CD4-positive, alpha-beta T cell treated with Interleukin-21 for 1 hour (primary cell): ENCODE data around the gene OSBPL2.

Source experiments
- DNase-seq: peaks from one replicate; pipeline ENCODE4 v3.0.0-alpha.2; 2020

The OSBPL2 gene

GRCh38 chr20:62304331-62305148 lies 66.2 kb downstream of the OSBPL2 start:
- DNase-seq = no peak

- no peak for DNase-seq
Measured at GRCh38 chr20:62305149-62305764, 66.9 kb downstream of the OSBPL2 start.

GRCh38 chr20:62305765-62306413 lies 67.6 kb downstream of the OSBPL2 start:
- no peak for DNase-seq

DNA sequence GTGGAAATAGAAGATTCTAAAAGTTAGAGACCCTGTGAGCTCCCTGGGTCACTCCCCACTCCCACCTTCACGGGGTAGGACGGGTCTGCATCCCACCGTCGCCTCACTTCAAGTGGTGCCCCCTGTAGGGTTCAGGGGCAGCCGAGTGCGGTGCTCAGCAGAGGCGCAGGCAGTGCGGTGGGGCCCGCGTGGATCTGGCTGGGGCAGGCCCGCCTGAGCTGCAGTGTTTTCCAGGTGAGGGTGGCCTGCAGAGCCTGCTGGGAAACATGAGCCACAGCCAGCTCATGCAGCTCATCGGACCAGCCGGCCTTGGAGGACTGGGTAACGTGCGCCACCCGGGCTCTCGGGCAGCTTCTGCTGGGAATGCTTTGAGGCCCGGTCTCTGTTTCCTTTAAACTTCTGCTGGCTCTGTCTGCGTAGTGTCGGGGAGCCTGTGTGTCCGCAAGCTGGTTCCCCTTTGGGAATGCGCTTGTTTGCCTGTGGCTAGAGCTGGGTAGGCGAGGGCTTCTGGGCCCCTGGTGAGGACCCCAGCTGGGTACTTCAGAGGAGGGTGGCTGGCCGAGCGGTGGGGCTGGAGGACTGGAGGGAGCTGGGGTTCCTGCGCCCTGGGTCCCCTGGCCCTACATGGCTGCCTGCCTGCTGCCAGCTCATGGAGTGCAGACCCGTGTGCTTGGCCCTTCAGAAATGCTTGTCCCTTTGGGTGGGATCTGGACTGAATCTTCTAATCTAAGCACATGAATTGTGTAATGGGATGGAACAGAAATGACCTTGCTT lies 68.3 kb downstream of the OSBPL2 start:
- no peak for DNase-seq

- DNase-seq = no peak
Measured at GRCh38 chr20:62307226-62308101, 69.1 kb downstream of the OSBPL2 start.

DNA sequence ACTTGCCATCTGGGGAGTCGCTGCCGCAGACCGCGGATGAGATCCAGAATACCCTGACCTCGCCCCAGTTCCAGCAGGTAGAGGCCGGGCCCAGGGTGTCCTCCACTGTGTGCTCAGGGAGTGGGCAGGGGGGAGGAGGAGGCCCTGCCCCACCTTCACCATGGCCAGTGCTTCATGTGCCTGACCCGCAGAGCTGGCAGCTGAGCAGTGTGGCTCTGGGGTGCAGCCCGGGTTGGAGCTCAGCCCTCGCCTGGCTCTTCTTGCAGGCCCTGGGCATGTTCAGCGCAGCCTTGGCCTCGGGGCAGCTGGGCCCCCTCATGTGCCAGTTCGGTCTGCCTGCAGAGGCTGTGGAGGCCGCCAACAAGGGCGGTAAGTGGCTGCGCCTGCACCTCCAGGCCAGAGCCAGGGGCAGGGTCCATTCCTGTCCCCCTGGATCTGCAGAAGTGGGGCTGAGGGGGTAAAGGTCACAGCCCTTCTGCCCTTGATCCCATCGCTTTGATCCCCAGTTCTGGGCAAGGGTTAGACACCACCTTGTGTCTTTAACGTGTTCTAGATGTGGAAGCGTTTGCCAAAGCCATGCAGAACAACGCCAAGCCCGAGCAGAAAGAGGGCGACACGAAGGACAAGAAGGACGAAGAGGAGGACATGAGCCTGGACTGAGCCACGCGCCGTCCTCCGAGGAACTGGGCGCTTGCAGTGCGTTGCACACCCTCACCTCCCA lies 69.9 kb downstream of the OSBPL2 start:
- no peak for DNase-seq

GRCh38 chr20:62309198-62309944 lies 71.0 kb downstream of the OSBPL2 start:
- DNase-seq = no peak

GRCh38 chr20:62309947-62310756 lies 71.8 kb downstream of the OSBPL2 start:
- DNase-seq = no peak

- no peak for DNase-seq
Measured at GRCh38 chr20:62310757-62311121, 72.4 kb downstream of the OSBPL2 start.

DNA sequence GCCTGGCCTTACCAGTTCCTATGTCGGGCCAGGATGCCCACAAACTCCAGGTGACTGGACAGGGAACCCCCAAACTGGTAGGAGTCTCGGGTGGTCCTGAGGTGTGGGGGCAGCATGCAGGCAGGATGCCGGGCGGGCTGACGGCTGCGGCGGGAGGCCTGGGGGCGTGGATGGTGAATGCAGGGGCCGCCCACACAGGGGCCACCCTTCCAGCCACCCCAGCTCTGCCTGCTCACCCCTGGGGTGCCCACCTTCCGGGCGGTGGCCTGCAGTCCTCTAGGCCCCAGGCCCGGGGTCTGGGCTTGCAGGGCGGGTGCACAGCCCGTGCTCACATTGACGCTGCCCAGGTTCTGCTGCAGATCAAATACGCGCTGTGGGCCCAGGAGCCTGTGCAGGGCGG lies 72.8 kb downstream of the OSBPL2 start:
- DNase-seq = no peak

DNA sequence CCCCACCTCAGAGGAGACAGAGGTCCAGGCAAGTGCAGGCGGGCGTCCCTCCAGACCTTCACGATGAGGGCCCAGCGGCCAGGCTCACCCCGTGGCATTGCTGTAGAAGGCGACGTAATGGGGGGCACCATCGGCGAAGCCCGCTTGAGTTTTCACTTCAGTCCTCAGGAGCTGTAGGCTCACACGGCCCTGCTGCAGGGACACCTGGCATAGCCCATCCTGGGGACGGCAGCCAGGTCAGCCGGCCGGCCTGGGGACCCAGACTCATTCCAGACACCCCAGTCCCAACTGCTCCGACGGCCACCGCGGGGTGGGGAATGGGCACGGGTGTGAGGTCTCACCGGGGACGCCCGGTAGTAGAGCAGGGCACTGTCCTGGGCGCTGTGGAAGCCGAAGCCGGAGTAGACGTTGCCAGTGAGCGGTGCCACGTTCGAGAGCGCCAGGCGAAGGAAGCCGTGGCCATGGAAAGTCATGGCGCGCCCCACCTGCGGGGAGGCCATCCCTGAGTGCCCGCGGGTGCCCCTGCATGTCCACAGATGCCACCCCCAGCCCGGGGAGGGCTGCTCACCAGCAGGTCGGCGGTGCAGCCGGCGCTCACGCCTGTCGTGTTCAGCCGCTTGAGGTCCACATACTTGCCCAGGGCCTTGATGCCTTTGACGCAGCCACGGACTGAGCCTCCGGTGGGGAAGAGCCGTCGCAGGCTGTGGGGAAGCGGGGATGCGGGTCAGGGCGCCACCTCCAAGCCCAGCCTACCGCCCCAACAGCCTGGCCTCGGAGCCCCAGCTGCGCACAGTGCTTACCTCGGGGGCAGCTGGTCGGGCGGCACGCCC lies 73.7 kb downstream of the OSBPL2 start:
- no peak for DNase-seq

DNA sequence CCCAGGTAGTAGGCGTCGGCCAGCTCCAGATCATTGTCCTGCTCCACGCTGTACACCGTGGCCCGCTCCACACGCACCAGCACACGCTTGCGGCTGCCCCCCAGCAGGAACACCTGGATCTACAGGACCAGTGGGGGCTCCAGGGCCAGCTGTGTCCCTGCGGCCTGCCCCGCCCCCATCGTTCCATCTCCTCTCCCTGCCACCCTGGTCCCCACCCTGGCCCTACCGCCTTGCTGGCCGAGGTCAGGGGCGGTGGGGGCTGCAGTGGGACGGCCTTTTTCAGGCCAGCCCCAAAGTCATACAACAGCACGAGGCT lies 74.3 kb downstream of the OSBPL2 start:
- no peak for DNase-seq

- DNase-seq = no peak
Measured at GRCh38 chr20:62313021-62313420, 74.7 kb downstream of the OSBPL2 start.

DNA sequence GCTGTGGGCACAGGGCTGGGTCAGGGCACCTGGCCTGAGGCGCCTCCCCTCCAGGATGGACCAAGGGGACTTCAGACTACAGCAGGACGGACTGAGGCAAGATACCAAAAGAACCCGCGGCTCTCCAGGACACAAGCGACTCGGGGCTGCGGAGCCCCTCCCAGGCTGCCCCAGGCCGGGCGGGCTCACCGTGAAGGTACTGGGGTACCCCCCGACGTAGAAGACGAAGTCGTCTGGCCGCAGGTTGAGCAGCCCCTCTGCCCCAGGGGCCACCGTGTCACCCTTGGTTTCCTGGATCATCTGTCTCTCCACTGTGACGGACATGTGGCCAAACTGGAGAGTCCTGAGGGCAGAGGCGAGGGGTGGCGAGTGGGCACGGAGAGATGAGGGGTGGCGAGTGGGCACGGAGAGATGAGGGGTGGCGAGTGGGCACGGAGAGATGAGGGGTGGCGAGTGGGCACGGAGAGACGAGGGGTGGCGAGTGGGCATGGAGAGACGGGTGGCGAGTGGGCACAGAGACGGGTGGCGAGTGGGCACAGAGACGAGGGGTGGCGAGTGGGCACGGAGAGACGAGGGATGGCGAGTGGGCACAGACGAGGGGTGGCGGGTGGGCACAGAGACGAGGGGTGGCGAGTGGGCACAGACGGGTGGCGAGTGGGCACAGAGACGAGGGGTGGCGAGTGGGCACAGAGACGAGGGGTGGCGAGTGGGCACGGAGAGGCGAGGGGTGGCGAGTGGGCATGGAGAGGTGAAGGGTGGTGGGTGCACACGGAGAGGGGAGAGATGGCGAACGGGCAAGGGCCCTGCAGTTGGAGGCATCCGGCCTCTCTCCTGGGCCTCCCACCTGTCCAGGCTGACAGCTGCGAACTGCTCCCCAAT lies 75.4 kb downstream of the OSBPL2 start:
- DNase-seq = no peak

GRCh38 chr20:62314339-62314638 lies 76.0 kb downstream of the OSBPL2 start:
- DNase-seq = no peak

- no peak for DNase-seq
Measured at GRCh38 chr20:62314711-62315302, 76.5 kb downstream of the OSBPL2 start.

GRCh38 chr20:62315773-62316172 lies 77.5 kb downstream of the OSBPL2 start:
- no peak for DNase-seq
